PC-9 (cell line): Measurements from ENCODE around the gene ST8SIA3.

Experiments
- EZH2 ChIP-seq: fragments of 200-600 bp; sonication (generic); IDR thresholded peaks from 2 replicates; pipeline ENCODE4 v1.8.0; 2017; ENCODE audit warnings: antibody characterized with exemption, low read depth
- TF ChIP-seq, protein P1 (sequence below): fragments of 200-600 bp; sonication (generic); conservative IDR thresholded peaks from 2 replicates; pipeline ENCODE4 v1.6.1; 2017; ENCODE audit warnings: mixed run types, antibody characterized with exemption, mild to moderate bottlenecking, moderate library complexity

DNA sequence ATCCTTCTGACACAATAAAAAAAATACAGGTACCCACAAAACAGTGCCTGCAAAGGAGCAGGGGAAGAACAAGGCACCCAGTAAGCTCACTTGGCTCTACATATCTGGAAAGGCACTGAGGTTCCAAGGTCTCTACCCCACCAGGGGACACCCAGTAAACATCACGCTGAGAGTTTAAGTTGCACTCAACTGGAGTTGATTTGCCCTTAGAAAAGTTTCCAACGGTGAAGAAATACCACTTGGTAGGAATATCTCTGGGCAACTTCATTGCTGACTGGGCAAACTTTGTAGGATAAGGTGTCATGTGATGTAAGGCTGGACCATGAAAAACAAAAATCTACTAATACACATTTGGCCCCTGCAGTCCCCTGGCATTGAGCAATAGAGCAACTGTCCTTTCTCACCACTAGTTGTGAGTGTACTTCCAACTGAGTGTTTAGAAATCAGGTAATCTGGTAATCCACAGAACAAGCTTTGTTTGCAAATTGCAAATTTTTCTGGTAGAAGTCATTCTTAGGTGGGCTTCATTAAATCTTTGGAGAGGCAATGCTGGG, 14.2 kb downstream of the ST8SIA3 start:
- TF ChIP-seq, protein P1, sequence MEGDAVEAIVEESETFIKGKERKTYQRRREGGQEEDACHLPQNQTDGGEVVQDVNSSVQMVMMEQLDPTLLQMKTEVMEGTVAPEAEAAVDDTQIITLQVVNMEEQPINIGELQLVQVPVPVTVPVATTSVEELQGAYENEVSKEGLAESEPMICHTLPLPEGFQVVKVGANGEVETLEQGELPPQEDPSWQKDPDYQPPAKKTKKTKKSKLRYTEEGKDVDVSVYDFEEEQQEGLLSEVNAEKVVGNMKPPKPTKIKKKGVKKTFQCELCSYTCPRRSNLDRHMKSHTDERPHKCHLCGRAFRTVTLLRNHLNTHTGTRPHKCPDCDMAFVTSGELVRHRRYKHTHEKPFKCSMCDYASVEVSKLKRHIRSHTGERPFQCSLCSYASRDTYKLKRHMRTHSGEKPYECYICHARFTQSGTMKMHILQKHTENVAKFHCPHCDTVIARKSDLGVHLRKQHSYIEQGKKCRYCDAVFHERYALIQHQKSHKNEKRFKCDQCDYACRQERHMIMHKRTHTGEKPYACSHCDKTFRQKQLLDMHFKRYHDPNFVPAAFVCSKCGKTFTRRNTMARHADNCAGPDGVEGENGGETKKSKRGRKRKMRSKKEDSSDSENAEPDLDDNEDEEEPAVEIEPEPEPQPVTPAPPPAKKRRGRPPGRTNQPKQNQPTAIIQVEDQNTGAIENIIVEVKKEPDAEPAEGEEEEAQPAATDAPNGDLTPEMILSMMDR, result no peak
- no peak for TF ChIP-seq EZH2
